ENCODE measurements around the gene PBX3. TPM values are rescaled to one million over a fixed set of nuclear protein-coding genes. Genes with fewer than 3 reads are reported as not detected.

The PBX3 gene
- polyA plus RNA-seq, 1 donor (not counting 4 experiments of a cell fraction or from before 2014, with no cell fraction given): 26.3 TPM

DNA sequence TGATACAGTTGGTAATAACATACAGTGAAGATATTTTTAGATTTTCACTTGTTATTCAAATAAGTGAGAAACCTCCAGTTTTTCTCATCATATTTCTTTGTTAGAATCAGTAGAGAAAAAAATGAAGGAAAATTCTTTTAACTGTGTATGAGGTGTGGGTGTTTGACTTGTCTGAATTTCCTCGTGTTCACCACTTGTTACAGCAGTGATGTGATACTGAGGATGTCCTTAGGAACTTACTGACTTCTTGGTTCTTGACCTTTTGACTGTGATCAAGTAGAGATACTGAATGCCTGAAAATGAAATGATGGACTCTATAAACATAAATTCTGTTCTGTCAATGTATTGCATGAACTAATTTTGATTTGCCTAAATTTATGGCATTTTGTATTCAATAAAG is 10.7 kb downstream of the PBX3 start:
- H3K4me1 ChIP-seq (ENCODE audit: control insufficient read depth, extremely low read depth, insufficient read depth, low read length): peaks cover 6% of the 10 kb centered on the region
- DNase-seq (ENCODE audit: low read depth, low spot score) (no peak), FAIRE-seq (no peak)
- H3K9me3 ChIP-seq (ENCODE audit: control insufficient read depth, low read depth, low read length): no peaks in the 10 kb centered on the region
- no peak for TF ChIP-seq EZH2 (IDR thresholded peaks at IDR 0.05; ENCODE audit: low read length)
- TF ChIP-seq, protein P1, sequence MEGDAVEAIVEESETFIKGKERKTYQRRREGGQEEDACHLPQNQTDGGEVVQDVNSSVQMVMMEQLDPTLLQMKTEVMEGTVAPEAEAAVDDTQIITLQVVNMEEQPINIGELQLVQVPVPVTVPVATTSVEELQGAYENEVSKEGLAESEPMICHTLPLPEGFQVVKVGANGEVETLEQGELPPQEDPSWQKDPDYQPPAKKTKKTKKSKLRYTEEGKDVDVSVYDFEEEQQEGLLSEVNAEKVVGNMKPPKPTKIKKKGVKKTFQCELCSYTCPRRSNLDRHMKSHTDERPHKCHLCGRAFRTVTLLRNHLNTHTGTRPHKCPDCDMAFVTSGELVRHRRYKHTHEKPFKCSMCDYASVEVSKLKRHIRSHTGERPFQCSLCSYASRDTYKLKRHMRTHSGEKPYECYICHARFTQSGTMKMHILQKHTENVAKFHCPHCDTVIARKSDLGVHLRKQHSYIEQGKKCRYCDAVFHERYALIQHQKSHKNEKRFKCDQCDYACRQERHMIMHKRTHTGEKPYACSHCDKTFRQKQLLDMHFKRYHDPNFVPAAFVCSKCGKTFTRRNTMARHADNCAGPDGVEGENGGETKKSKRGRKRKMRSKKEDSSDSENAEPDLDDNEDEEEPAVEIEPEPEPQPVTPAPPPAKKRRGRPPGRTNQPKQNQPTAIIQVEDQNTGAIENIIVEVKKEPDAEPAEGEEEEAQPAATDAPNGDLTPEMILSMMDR (optimal IDR thresholded peaks at IDR 0.05 in 1 of 3, IDR thresholded peaks at IDR 0.05 in 1 of 3, conservative IDR thresholded peaks at IDR 0.05 in 1 of 3; ENCODE audit: extremely low read depth in 1 of 3, insufficient read depth in 2 of 3, low read length in 3 of 3): no peak
- no peak overlapping the region for H3K4me3 ChIP-seq (ENCODE audit: control insufficient read depth in 2 of 3, extremely low read depth in 1 of 3, insufficient read depth in 2 of 3, low read depth in 1 of 3, low read length in 3 of 3)
- no peaks in the 10 kb centered on the region for H3K9me1 ChIP-seq (ENCODE audit: control insufficient read depth, extremely low read depth, insufficient read depth, low read length)
- no peak overlapping the region for H3K27ac ChIP-seq (ENCODE audit: control insufficient read depth, insufficient read depth, low read length)
- peaks cover 69% of the 10 kb centered on the region for H3K79me2 ChIP-seq (ENCODE audit: control insufficient read depth, insufficient read depth, low read length)
- peaks cover 0 to 5% of the 10 kb centered on the region in 2 experiments for H3K36me3 ChIP-seq (ENCODE audit: control insufficient read depth in 2 of 2, extremely low read depth in 1 of 2, insufficient read depth in 2 of 2, low read length in 2 of 2)
- dilution Hi-C loops (cut with MboI; ENCODE audit: extremely low pct_ligation_motif_present, low sequenced_read_pairs): no loop called here
- H3K27me3 ChIP-seq (ENCODE audit: control insufficient read depth, extremely low read depth, insufficient read depth, low read length): no peaks in the 10 kb centered on the region
- no peak overlapping the region for H2AFZ ChIP-seq (ENCODE audit: control insufficient read depth, low read length)
- H4K20me1 ChIP-seq (ENCODE audit: control insufficient read depth, extremely low read depth, insufficient read depth, low read length): no peaks in the 10 kb centered on the region
- H3K4me2 ChIP-seq (ENCODE audit: control insufficient read depth, extremely low read depth, insufficient read depth, low read depth, low read length): no peak overlapping the region
- no peak overlapping the region for H3K9ac ChIP-seq (ENCODE audit: control insufficient read depth, extremely low read depth, insufficient read depth, low read length)

DNA sequence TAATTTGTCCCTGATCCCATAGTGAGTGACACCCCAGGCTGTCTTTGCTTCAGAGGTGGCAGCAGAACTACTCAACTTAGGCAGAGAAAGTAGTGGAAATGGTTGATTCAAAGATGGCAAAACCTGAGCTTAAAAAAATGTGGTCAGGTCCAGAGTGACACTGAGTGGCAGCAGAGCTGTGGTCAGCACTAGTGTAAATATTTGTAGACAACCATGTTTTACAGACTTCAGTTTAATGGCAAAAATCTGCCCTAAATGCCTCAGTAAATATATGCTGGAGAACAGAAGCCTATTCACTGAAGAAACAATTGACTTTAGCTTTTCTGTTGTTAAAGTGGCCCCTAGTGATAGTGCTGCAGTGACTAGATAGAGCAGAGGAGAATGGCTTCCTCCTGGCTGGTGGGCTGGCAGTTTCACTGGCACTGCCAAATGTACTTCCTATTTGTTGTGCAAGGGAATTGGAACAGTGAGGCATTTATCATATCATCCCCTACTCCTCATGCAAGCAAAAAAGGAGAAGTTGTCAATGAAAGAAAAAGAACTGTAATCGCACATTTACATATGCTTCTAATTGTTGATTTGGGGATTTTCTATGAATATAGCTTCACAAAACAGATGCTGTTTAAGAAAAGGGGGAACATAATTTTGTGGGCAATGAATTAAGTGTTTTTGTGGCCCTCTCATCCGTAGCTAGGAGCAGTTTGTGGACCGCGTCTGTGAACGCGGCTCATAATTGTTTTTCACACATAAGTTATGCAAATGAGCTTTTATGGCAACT is 12.0 kb downstream of the PBX3 start:
- Histone ChIP-seq H3K4me1 (ENCODE audit: control insufficient read depth, extremely low read depth, insufficient read depth, low read length) (peaks cover 13% of the 10 kb centered on the region), H3K4me2 (ENCODE audit: control insufficient read depth, extremely low read depth, insufficient read depth, low read depth, low read length) (no peak overlapping the region), H3K27me3 (ENCODE audit: control insufficient read depth, extremely low read depth, insufficient read depth, low read length) (no peaks in the 10 kb centered on the region), H2AFZ (ENCODE audit: control insufficient read depth, low read length) (no peak overlapping the region), H3K27ac (ENCODE audit: control insufficient read depth, insufficient read depth, low read length) (no peak overlapping the region), H4K20me1 (ENCODE audit: control insufficient read depth, extremely low read depth, insufficient read depth, low read length) (no peaks in the 10 kb centered on the region), H3K79me2 (ENCODE audit: control insufficient read depth, insufficient read depth, low read length) (peaks cover 69% of the 10 kb centered on the region), H3K9me1 (ENCODE audit: control insufficient read depth, extremely low read depth, insufficient read depth, low read length) (no peaks in the 10 kb centered on the region), H3K36me3 (ENCODE audit: control insufficient read depth in 2 of 2, extremely low read depth in 1 of 2, insufficient read depth in 2 of 2, low read length in 2 of 2) (peaks cover 0 to 5% of the 10 kb centered on the region in 2 experiments), H3K9ac (ENCODE audit: control insufficient read depth, extremely low read depth, insufficient read depth, low read length) (no peak overlapping the region), H3K9me3 (ENCODE audit: control insufficient read depth, low read depth, low read length) (no peaks in the 10 kb centered on the region), H3K4me3 (ENCODE audit: control insufficient read depth in 2 of 3, extremely low read depth in 1 of 3, insufficient read depth in 2 of 3, low read depth in 1 of 3, low read length in 3 of 3) (no peak overlapping the region)
- no peak for TF ChIP-seq EZH2 (IDR thresholded peaks at IDR 0.05; ENCODE audit: low read length)
- TF ChIP-seq, protein P1 (optimal IDR thresholded peaks at IDR 0.05 in 1 of 3, IDR thresholded peaks at IDR 0.05 in 1 of 3, conservative IDR thresholded peaks at IDR 0.05 in 1 of 3; ENCODE audit: extremely low read depth in 1 of 3, insufficient read depth in 2 of 3, low read length in 3 of 3): no peak
- dilution Hi-C loops (cut with MboI; ENCODE audit: extremely low pct_ligation_motif_present, low sequenced_read_pairs): no loop called here
- DNase-seq (ENCODE audit: low read depth, low spot score) (no peak), FAIRE-seq (peak; percentile 62)
